Gastrocnemius medialis (tissue), 4 donors: ENCODE measurements around the gene SPINK4. TPM values are rescaled to one million over a fixed set of nuclear protein-coding genes. Genes with fewer than 3 reads are reported as not detected.
A peak's percentile ranks its signal among the peaks of the same experiment; 100 is the strongest.

Experiments used
- ATAC-seq, 2 donors: fragments of 150-250 bp; one replicate each; pipeline ENCODE4 v1.9.1; 2016
- DNase-seq, 2 donors: peaks; one replicate each; pipeline ENCODE4 v3.0.0-alpha.2; 2019
- H3K27ac ChIP-seq, 4 donors: fragments of 200-600 bp; sonication (generic); 1 replicate in 1 of 4; 2 replicates in 3 of 4; pipeline ENCODE4 v1.5.1; 2016 to 2018; ENCODE audit warnings: mild to moderate bottlenecking in 2 of 4, moderate library complexity in 1 of 4
- H3K27me3 ChIP-seq, 3 donors: fragments of 200-600 bp; sonication (generic) in 2 of 3; 1 replicate in 1 of 3; 2 replicates in 2 of 3; pipeline versions ENCODE4 v1.5.1 to v1.6.0; 2016 to 2019; ENCODE audit warnings: mild to moderate bottlenecking in 1 of 3, moderate library complexity in 1 of 3
- H3K36me3 ChIP-seq, 2 donors: fragments of 200-600 bp; sonication (generic) in 1 of 2; one replicate each; pipeline ENCODE4 v1.5.1; 2017 to 2018
- H3K4me1 ChIP-seq, 2 donors: fragments of 200-600 bp; sonication (generic) in 1 of 2; one replicate each; pipeline ENCODE4 v1.5.1; 2016 to 2017; ENCODE audit warnings: mild to moderate bottlenecking in 2 of 2
- H3K4me3 ChIP-seq, 4 donors: fragments of 200-600 bp; sonication (generic) in 3 of 4; 1 replicate in 1 of 4; 2 replicates in 3 of 4; pipeline ENCODE4 v1.5.1; 2016 to 2019; ENCODE audit warnings: mild to moderate bottlenecking in 2 of 4
- H3K9me3 ChIP-seq, 3 donors: fragments of 200-600 bp; sonication (generic) in 2 of 3; 1 replicate in 1 of 3; 2 replicates in 2 of 3; pipeline ENCODE4 v1.5.1; 2016 to 2019
- CTCF ChIP-seq, 5 experiments: fragments of 450-650 bp in 3 of 5; fragments of 200-600 bp in 2 of 5; sonication (generic) in 2 of 5; IDR thresholded peaks in 4 of 5; conservative IDR thresholded peaks in 1 of 5; 1 replicate in 4 of 5; 2 replicates in 1 of 5; pipeline ENCODE4 v1.5.1; 2016 to 2019; ENCODE audit warnings: antibody characterized with exemption in 5 of 5, mild to moderate bottlenecking in 3 of 5, moderate library complexity in 3 of 5
- POLR2A ChIP-seq, 2 donors: fragments of 450-650 bp; IDR thresholded peaks; one replicate each; pipeline ENCODE4 v1.6.1; 2017; ENCODE audit warnings: antibody characterized with exemption in 2 of 2, mild to moderate bottlenecking in 2 of 2, moderate library complexity in 2 of 2
- in situ Hi-C, 4 donors: fragments of 200-750 bp; cut with MboI; loops; one replicate each; pipeline versions ENCODE4 v1.15.0 to v1.8.0; 2017; ENCODE audit warnings: low sequenced_read_pairs in 4 of 4
- intact Hi-C: fragments of 100-400 bp; cut with DNase I; formaldehyde crosslinking; loops from one replicate; pipeline ENCODE4 v1.15.1; 2023; ENCODE audit warnings: low total_unique reads
- total RNA-seq, 4 donors: library from RNA; depleted of rRNA; stranded (reverse); fragments of >200 nt; gene quantifications; one replicate each; pipeline versions ENCODE4 v1.1.0 to v1.2.3, GENCODE V29; 2016

The SPINK4 gene
- total RNA-seq, 4 donors from 2014 or later: not detected

- H3K36me3 ChIP-seq: no peaks in the 10 kb centered on the region
- no peaks in the 10 kb centered on the region for H3K9me3 ChIP-seq
- intact Hi-C loops (no loop called here), in situ Hi-C loops (no loop called here)
- H3K4me3 ChIP-seq: no peak overlapping the region
- peaks cover 0 to 21% of the 10 kb centered on the region in 2 donors for H3K4me1 ChIP-seq
- TF ChIP-seq POLR2A (IDR thresholded peaks at IDR 0.05) (no peak), CTCF (IDR thresholded peaks at IDR 0.05 in 4 of 5, conservative IDR thresholded peaks at IDR 0.05 in 1 of 5) (no peak)
- H3K27ac ChIP-seq: no peak overlapping the region
- no peaks in the 10 kb centered on the region for H3K27me3 ChIP-seq
- ATAC-seq (no peak), DNase-seq (no peak)
Observed at GRCh38 chr9:33209394-33209793, 30.6 kb upstream of the SPINK4 start.

- intact Hi-C loops (no loop called here), in situ Hi-C loops (no loop called here)
- Histone ChIP-seq H3K4me3 (no peak overlapping the region), H3K36me3 (no peaks in the 10 kb centered on the region), H3K27me3 (no peaks in the 10 kb centered on the region), H3K27ac (no peak overlapping the region), H3K4me1 (peaks cover 0 to 21% of the 10 kb centered on the region in 2 donors), H3K9me3 (no peaks in the 10 kb centered on the region)
- TF ChIP-seq CTCF (IDR thresholded peaks at IDR 0.05 in 4 of 5, conservative IDR thresholded peaks at IDR 0.05 in 1 of 5): no peak
- TF ChIP-seq POLR2A (IDR thresholded peaks at IDR 0.05): no peak
- no peak for DNase-seq
- no peak for ATAC-seq
Observed at GRCh38 chr9:33210006-33210715, 29.8 kb upstream of the SPINK4 start.

- intact Hi-C loops: no loop called here
- H3K27me3 ChIP-seq: no peaks in the 10 kb centered on the region
- TF ChIP-seq POLR2A (IDR thresholded peaks at IDR 0.05) (no peak), CTCF (IDR thresholded peaks at IDR 0.05 in 4 of 5, conservative IDR thresholded peaks at IDR 0.05 in 1 of 5) (no peak)
- H3K36me3 ChIP-seq: no peaks in the 10 kb centered on the region
- ATAC-seq (peak; percentile 95 to 98), DNase-seq (peak; percentile 42 to 54)
- H3K4me3 ChIP-seq: no peak overlapping the region
- H3K27ac ChIP-seq: peak overlapping the region; percentile 50 to 80 (median 67)
- H3K4me1 ChIP-seq: peaks cover 0 to 21% of the 10 kb centered on the region in 2 donors
- no peaks in the 10 kb centered on the region for H3K9me3 ChIP-seq
- in situ Hi-C loops: no loop called here
Observed at GRCh38 chr9:33211695-33212393, 28.1 kb upstream of the SPINK4 start.

- Histone ChIP-seq H3K27me3 (no peaks in the 10 kb centered on the region), H3K27ac (no peak overlapping the region), H3K4me1 (peaks cover 4 to 6% of the 10 kb centered on the region in 2 donors), H3K9me3 (no peaks in the 10 kb centered on the region), H3K4me3 (no peak overlapping the region), H3K36me3 (no peaks in the 10 kb centered on the region)
- intact Hi-C loops: loop anchor here (5.0 kb wide), 1 partner anchor 34 kb away; no protein-coding TSS in a partner anchor
- ATAC-seq: no peak
- TF ChIP-seq CTCF (IDR thresholded peaks at IDR 0.05 in 4 of 5, conservative IDR thresholded peaks at IDR 0.05 in 1 of 5) (no peak), POLR2A (IDR thresholded peaks at IDR 0.05) (no peak)
- DNase-seq: no peak
- in situ Hi-C loops: loop anchor here in 1 of 4 donors (10.0 kb wide), 1 partner anchor 46 kb away; no protein-coding TSS in a partner anchor
Observed at GRCh38 chr9:33220681-33221567, 19.0 kb upstream of the SPINK4 start.
